ENCODE data around the gene GALNTL6.
"Not testable (repeated sequence)": the region's sequence is repeated elsewhere in the genome, so short reads cannot be mapped to it uniquely, and the experiment has no call there.

GALNTL6 gene

GRCh38 chr4:172412851-172413580 is 599.8 kb downstream of the GALNTL6 start:
- DNase-seq, result no peak

DNA sequence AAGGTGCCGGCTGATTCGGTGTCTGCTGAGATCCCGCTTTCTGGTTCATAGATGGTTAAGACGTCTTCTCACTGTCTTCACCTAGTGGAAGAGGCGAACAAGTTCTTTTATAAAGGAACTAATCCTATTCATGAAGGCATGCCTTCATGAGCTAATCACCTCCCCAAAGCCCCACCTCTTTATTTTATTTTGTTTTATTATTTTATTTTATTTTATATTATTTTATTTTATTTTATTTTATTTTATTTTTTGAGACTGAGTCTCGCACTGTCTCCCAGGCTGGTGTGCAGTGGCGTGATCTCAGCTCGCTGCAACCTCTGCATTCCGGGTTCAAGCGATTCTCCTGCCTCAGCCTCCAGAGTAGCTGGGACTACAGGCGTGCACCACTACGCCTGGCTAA is 615.8 kb downstream of the GALNTL6 start:
- DNase-seq, result not testable (repeated sequence)

- DNase-seq, result no peak
Measured at GRCh38 chr4:172480471-172480870, 667.3 kb downstream of the GALNTL6 start.

DNA sequence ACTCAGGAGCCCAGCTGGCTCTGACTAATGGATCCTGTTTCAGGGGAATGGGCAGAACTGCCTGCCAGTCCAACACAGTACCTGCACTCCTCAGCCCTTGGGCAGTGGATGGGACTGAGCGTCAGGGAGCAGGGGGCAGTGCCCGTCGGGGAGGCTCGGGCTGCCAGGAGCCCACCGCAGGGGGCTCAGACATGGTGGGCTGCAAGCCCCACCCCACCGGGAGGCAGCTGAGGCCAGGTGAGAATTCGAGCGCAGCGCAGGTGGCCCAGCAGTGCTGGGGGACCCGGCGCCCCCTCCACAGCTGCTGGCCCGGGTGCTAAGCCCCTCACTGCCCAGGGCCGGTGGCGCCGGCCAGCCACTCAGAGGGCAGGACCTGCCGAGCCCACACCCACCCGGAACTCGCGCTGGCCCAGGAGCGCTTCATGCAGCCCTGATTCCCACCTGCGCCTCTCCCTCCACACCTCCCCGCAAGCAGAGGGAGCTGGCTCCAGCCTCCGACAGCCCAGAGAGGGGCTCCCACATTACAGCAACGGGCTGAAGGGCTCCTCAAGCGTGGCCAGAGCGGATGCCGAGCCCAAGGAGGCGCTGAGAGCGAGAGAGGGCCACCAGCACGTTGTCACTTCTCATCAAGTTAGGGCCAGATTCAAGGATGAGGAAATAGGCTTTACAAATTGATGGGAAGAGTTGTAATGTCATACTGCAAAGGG is 668.8 kb downstream of the GALNTL6 start:
- no peak for DNase-seq

DNA sequence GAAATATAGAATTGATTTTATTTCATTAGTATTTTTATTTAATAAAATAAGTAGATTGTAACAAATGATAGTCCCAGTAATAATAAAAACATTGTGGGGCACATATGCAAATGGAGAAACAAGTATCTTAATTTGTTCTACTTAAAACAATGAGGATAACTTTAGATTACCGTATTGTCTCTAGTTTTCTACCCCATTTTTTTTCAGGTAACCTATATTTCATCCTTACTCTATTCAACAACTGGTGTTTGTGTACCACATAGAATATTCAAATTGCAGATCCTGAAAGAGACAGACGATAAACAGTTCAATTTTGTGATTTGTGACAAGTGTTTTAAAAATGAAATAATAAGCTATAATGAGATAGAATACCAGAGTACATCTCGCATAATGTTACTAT is 671.8 kb downstream of the GALNTL6 start:
- DNase-seq, result no peak

- no peak for DNase-seq
Measured at GRCh38 chr4:172486531-172486930, 673.3 kb downstream of the GALNTL6 start.

- no peak for DNase-seq
Measured at GRCh38 chr4:172489861-172490260, 676.7 kb downstream of the GALNTL6 start.

- no peak for DNase-seq
Measured at GRCh38 chr4:172495769-172496168, 682.6 kb downstream of the GALNTL6 start.

- DNase-seq, result no peak
Measured at GRCh38 chr4:172497321-172497720, 684.1 kb downstream of the GALNTL6 start.

- DNase-seq, result no peak
Measured at GRCh38 chr4:172514011-172514410, 700.8 kb downstream of the GALNTL6 start.

GRCh38 chr4:172514801-172515200 is 701.6 kb downstream of the GALNTL6 start:
- DNase-seq, result no peak

DNA sequence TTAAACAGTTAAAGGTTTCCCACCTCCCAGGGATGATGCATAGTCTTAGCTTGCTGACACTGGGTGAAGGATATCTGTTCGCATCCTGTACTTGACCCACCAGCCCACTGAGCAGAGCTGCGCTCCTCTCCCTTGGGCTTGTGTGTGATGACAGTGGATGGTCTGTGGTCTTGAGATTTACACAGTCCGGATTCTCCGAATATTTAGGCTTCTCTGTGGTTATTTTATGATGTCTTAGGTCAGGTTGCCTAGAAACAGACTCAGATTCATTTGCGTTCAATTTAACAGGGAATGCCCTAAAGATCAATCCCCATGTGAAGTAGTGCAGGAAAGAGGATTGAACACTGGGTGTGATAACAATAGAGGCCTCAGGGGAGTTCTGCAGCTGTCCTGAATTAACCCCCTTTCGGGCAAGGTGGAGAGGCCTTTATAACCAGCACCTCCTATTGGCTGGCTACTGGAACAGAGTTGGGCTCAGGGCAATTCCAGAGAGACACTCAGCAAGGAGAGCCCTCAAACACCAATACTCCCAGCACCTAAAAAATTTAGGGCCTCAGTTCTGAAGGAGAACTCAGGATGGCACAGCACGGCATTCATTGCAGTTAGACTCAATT is 702.2 kb downstream of the GALNTL6 start:
- no peak for DNase-seq

DNA sequence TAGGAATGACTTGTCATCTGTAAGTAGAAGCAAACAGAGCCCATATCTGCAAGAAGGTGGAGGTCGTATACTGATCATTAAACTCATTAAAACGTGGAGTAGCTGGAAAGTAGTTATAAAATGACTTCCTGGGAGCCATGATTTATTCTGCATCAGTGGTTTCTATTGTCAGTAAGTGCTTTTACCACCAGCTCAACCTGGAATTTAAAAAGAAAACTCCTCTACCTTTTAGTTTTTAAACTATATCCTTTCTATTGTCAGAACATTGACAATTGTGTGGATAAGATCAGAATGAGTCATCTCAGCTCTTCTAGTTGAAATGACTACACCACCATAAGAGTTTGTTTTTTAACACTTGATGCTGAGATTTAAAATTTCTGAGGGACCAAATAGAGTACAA is 704.2 kb downstream of the GALNTL6 start:
- peak; percentile 22 for DNase-seq

DNA sequence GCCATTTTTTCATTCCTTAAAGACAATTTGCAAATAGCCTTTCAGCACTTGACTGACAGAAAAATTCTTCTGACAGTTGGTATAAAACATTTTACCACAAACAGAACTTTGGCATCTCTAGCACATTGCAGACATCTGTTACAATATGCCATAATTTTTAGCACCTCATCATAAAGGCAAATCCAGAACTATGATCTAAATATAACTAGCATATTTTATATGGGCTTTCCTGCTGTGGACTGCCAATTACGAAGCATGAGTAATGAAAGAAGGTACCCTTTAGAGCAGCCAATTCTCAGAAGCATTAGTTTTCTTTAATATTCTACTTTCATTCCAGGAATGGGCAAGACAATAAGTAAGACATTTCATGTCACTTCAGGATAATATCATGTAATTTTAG is 708.0 kb downstream of the GALNTL6 start:
- DNase-seq, result no peak

DNA sequence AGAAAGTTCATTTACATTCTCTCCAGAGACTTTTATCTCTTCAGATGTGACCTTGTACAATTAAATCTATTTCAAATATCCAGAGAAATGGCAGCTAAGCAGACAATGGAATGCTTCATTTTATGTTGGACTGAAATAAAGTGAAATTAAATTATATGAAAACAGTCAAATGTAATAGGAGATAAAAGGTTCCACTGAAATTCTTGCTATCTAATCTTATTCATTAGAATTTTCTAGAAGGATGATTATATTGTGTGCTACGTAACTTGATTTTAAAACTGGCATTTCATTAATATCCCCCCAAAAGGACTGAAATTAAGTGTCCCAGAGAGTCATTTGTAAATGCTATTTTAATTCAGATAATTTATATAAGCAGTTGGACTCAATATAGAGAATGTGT is 708.5 kb downstream of the GALNTL6 start:
- no peak for DNase-seq

GRCh38 chr4:172543249-172543648 is 730.0 kb downstream of the GALNTL6 start:
- DNase-seq, result no peak

DNA sequence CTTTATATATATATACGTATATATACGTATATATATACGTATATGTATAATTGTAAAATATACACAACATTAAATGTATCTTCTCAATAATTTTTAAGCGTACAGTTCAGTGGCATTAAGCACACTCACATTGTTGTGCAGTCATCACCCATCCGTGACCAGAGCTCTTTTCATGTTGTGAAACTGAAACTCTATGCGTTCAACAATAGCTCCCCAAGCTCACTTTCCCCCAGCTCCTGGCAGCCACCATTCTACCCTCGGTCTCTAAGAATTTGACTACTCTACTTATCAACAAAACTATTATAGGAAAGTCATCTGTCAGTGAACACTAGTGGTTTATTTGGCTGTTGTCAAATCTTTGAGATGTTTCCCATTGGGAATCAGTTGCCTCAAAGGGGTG is 733.6 kb downstream of the GALNTL6 start:
- peak; percentile 43 for DNase-seq

GRCh38 chr4:172547724-172548123 is 734.5 kb downstream of the GALNTL6 start:
- DNase-seq, result peak; percentile 86

DNA sequence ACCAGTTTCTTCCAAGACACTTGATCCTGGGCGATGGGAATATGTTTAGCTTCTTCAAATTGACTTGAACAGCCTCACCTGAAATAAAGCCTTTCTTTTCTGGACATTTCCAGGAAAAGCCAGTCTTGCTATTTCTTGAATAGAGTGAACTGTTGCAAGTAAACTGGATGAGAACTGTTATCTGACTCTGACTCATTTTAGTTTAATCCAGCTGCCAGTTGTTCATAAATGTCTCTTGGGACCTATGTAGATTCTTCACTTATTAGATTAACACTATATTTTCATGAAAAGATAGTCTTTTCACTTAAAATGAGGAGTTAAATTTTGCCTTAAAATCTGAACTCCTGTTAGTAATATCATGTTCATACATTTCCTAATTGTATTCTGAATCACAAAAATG is 740.0 kb downstream of the GALNTL6 start:
- no peak for DNase-seq

DNA sequence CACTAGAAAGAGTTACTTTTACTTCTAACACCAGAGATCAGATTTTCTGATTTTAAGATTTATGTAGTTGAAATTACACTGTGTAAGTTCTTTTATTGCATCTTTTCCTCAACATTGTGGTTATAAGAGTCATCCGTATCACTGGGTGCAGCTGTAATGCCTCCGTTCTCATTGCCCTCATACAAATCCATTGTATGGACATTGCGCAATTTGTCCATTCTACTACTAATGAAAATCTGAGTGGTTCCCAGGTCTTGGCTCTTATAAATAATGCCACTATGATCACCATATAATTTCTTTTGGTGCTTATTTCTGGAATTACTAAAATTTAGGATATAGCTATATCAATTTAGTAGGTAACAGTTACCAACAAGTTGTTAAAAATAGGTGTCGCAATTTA is 741.4 kb downstream of the GALNTL6 start:
- DNase-seq, result no peak

DNA sequence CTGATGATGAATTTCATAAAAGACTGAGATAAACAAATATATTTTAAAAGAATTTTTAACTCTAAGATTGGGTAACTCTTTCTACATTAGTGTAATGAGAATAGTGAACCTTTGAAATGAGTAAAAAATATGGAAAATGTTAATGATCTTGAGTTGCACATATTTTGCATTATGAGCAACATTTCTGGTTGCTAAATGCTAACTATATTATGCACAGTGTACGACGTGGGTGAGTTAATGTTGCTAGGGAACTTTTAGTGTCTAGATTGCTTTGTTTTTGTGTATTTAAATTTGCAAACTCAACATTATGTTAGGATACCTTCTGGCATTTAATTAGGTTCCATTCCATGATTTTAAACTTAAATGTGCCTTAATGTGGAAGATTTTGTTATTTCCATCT is 742.5 kb downstream of the GALNTL6 start:
- DNase-seq, result no peak

DNA sequence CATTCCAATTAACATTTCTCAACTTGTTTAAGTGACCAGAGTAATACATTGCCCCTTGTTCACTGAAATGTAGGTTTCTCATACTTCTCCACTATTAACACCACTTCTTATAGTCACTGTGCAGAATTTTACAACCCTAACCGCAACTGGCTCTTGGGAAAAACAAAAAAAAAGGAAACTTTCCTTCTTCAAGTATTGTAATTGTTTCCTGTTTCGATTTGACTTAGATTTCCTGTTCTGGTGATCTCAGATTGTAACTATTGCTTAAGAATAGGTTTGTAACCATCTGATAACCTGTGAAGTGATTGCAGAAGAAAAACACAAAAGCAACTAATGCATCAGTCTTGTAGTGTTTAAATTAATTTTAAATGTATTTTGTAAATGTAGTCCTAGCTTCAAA is 760.7 kb downstream of the GALNTL6 start:
- DNase-seq, result no peak

DNA sequence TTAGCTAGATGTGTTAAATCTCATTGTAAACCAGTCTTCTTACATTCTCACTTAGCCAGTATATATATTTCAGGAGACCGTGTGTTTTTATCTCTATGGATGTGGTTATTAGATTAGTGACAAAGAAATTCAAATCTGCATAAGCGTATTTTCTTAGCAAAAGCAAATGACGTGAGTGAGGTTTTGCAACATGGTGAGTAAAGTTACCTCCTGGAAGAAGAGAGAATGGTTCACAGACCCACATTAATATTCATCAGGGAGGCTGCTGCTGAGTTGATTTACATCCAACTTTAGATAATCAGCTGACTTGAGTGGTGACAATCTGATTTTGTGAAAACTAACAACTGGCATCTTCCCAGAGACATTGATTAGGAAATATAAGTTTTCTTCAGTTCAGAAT is 765.5 kb downstream of the GALNTL6 start:
- no peak for DNase-seq

- DNase-seq, result no peak
Measured at GRCh38 chr4:172584816-172585215, 771.6 kb downstream of the GALNTL6 start.

All from NCI-H187 treated with DMSO at 0.1 percent for 48 hours (cell line).